ENCODE data around the gene CRB2.
"Not testable (repeated sequence)": the region's sequence is repeated elsewhere in the genome, so short reads cannot be mapped to it uniquely, and the experiment has no call there.

The CRB2 gene

GRCh38 chr9:123329329-123329955 is 26.6 kb upstream of the CRB2 start:
- DNase-seq (ENCODE audit: low read depth), result no peak

GRCh38 chr9:123331346-123332060 is 24.5 kb upstream of the CRB2 start:
- DNase-seq (ENCODE audit: low read depth), result no peak

- not testable (repeated sequence) for DNase-seq (ENCODE audit: low read depth)
These were observed 22.8 kb upstream of the CRB2 start for GRCh38 chr9:123333058-123333669.

GRCh38 chr9:123334639-123335038 is 21.4 kb upstream of the CRB2 start:
- DNase-seq (ENCODE audit: low read depth), result no peak

GRCh38 chr9:123335193-123335985 is 20.6 kb upstream of the CRB2 start:
- DNase-seq (ENCODE audit: low read depth), result no peak

- DNase-seq (ENCODE audit: low read depth), result no peak
These were observed 20.0 kb upstream of the CRB2 start for GRCh38 chr9:123335986-123336329.

GRCh38 chr9:123336449-123336848 is 19.5 kb upstream of the CRB2 start:
- DNase-seq (ENCODE audit: low read depth), result no peak

GRCh38 chr9:123336959-123337358 is 19.0 kb upstream of the CRB2 start:
- no peak for DNase-seq (ENCODE audit: low read depth)

- no peak for DNase-seq (ENCODE audit: low read depth)
These were observed 18.0 kb upstream of the CRB2 start for GRCh38 chr9:123337971-123338370.

GRCh38 chr9:123338710-123339665 is 17.0 kb upstream of the CRB2 start:
- peak; percentile 33 for DNase-seq (ENCODE audit: low read depth)

GRCh38 chr9:123339666-123340510 is 16.1 kb upstream of the CRB2 start:
- DNase-seq (ENCODE audit: low read depth), result no peak

- DNase-seq (ENCODE audit: low read depth), result no peak
These were observed 14.2 kb upstream of the CRB2 start for GRCh38 chr9:123341816-123342215.

- no peak for DNase-seq (ENCODE audit: low read depth)
These were observed 13.8 kb upstream of the CRB2 start for GRCh38 chr9:123342247-123342646.

- no peak for DNase-seq (ENCODE audit: low read depth)
These were observed 12.4 kb upstream of the CRB2 start for GRCh38 chr9:123343443-123344191.

- DNase-seq (ENCODE audit: low read depth), result no peak
These were observed 11.6 kb upstream of the CRB2 start for GRCh38 chr9:123344192-123344949.

- DNase-seq (ENCODE audit: low read depth), result no peak
These were observed 10.4 kb upstream of the CRB2 start for GRCh38 chr9:123345567-123345955.

- DNase-seq (ENCODE audit: low read depth), result no peak
These were observed 10.0 kb upstream of the CRB2 start for GRCh38 chr9:123346026-123346425.

- DNase-seq (ENCODE audit: low read depth), result no peak
These were observed 9.2 kb upstream of the CRB2 start for GRCh38 chr9:123346826-123347225.
